ENCODE measurements around the gene HPCAL1. TPM values are rescaled to one million over a fixed set of nuclear protein-coding genes. Genes with fewer than 3 reads are reported as not detected.

Gene HPCAL1
- polyA plus RNA-seq, 1 donor from 2014 or later, result 63.4 TPM

- Histone ChIP-seq H3K79me2 (replicated peaks; ENCODE audit: insufficient read depth, low read length) (no peaks in the 10 kb centered on the region), H3K4me3 (ENCODE audit: low read length) (no peak overlapping the region), H3K9me3 (ENCODE audit: low read length) (no peaks in the 10 kb centered on the region), H3K27me3 (ENCODE audit: insufficient read depth, low read depth, low read length) (no peaks in the 10 kb centered on the region), H3F3A (ENCODE audit: insufficient read depth, low read length, poor library complexity, severe bottlenecking) (no peaks in the 10 kb centered on the region), H3K9me2 (ENCODE audit: insufficient read depth, low read length) (no peaks in the 10 kb centered on the region), H3K4me2 (ENCODE audit: low read length) (no peak overlapping the region), H4K20me1 (ENCODE audit: insufficient read depth) (no peaks in the 10 kb centered on the region), H3K9ac (ENCODE audit: low read length) (no peak overlapping the region), H3K27ac (ENCODE audit: low read length) (no peak overlapping the region), H3K36me3 (ENCODE audit: insufficient read depth, low read length) (no peaks in the 10 kb centered on the region), H2AFZ (ENCODE audit: low read depth, low read length) (no peak overlapping the region)
- TF ChIP-seq SMC3 (conservative IDR thresholded peaks at IDR 0.05; ENCODE audit: poor library complexity) (no peak), MXI1 (conservative IDR thresholded peaks at IDR 0.05; ENCODE audit: poor library complexity, severe bottlenecking) (no peak), TAF1 (IDR thresholded peaks at IDR 0.05; ENCODE audit: low read depth) (no peak), REST (IDR thresholded peaks at IDR 0.05; ENCODE audit: borderline replicate concordance) (no peak), RAD21 (conservative IDR thresholded peaks at IDR 0.05) (no peak), EP300 (conservative IDR thresholded peaks at IDR 0.05; ENCODE audit: poor library complexity, severe bottlenecking) (no peak), EZH2 (IDR thresholded peaks at IDR 0.05; ENCODE audit: borderline replicate concordance, insufficient read depth, low read length, poor library complexity, severe bottlenecking) (no peak), CTCF (IDR thresholded peaks at IDR 0.05; ENCODE audit: poor library complexity, severe bottlenecking) (no peak), POLR2AphosphoS5 (IDR thresholded peaks at IDR 0.05) (no peak)
These were observed 172.6 kb downstream of the HPCAL1 start for GRCh38 chr2:10475221-10475722.

- Histone ChIP-seq H3K36me3 (ENCODE audit: insufficient read depth, low read length) (no peaks in the 10 kb centered on the region), H3F3A (ENCODE audit: insufficient read depth, low read length, poor library complexity, severe bottlenecking) (no peaks in the 10 kb centered on the region), H3K9me2 (ENCODE audit: insufficient read depth, low read length) (no peaks in the 10 kb centered on the region), H3K9ac (ENCODE audit: low read length) (no peak overlapping the region), H4K20me1 (ENCODE audit: insufficient read depth) (no peaks in the 10 kb centered on the region), H3K4me3 (ENCODE audit: low read length) (no peak overlapping the region), H3K4me2 (ENCODE audit: low read length) (no peak overlapping the region), H2AFZ (ENCODE audit: low read depth, low read length) (no peak overlapping the region), H3K9me3 (ENCODE audit: low read length) (no peaks in the 10 kb centered on the region), H3K27me3 (ENCODE audit: insufficient read depth, low read depth, low read length) (no peaks in the 10 kb centered on the region), H3K27ac (ENCODE audit: low read length) (no peak overlapping the region), H3K79me2 (replicated peaks; ENCODE audit: insufficient read depth, low read length) (no peaks in the 10 kb centered on the region)
- no peak for TF ChIP-seq POLR2AphosphoS5 (IDR thresholded peaks at IDR 0.05)
- TF ChIP-seq REST (IDR thresholded peaks at IDR 0.05; ENCODE audit: borderline replicate concordance), result no peak
- TF ChIP-seq RAD21 (conservative IDR thresholded peaks at IDR 0.05), result no peak
These were observed 173.3 kb downstream of the HPCAL1 start for GRCh38 chr2:10475811-10476660.
